A549 (cell line): Measurements from ENCODE around the gene ARIH1. TPM values are rescaled to one million over a fixed set of nuclear protein-coding genes. Genes with fewer than 3 reads are reported as not detected.

ENCODE experiments used
- ATAC-seq, 2 experiments: fragments of 200-7000 bp in 1 of 2; fragments of >200 bp in 1 of 2; cut with Nextera tagmentation in 1 of 2; cut with Tn5 transposase in 1 of 2; 3 replicates each; pipeline versions ENCODE4 v1.8.0 to v1.9.1; 2018 to 2020; ENCODE audit warnings: mild to moderate bottlenecking in 1 of 2, moderate library complexity in 1 of 2
- CTCF ChIA-PET: fragments of 300-600 bp; sonication (Branson Sonifier 250); formaldehyde crosslinking; extraction: SDS; loops from one replicate; lab custom pipeline; 2021; ENCODE audit warnings: antibody characterized with exemption, inconsistent platforms; lab: Yijun Ruan, JAX
- POLR2A ChIA-PET: fragments of 350-600 bp; formaldehyde crosslinking; extraction: SDS; loops from one replicate; lab custom pipeline; 2021; ENCODE audit warnings: antibody characterized with exemption, inconsistent platforms; lab: Yijun Ruan, JAX
- DNase-seq, 2 experiments: peaks; one replicate each; pipeline versions ENCODE4 v3.0.0 to v3.0.0-alpha.2; 2011 to 2016; ENCODE audit warnings: low read depth in 1 of 2, low spot score in 1 of 2
- FAIRE-seq: peaks from 2 replicates; lab custom pipeline; 2011; peaks lifted over from hg19 to GRCh38; lab: Jason Lieb, UNC
- H3K27ac ChIP-seq, 2 experiments: fragments of >200 bp; sonication (Bioruptor Twin); formaldehyde crosslinking; 3 replicates each; pipeline ENCODE4 v1.5.1; 2016 to 2017
- H3K4me1 ChIP-seq: fragments of >200 bp; sonication (Bioruptor Twin); formaldehyde crosslinking; 3 replicates; pipeline ENCODE4 v1.6.1; 2016
- H3K4me2 ChIP-seq: fragments of >200 bp; sonication (Bioruptor Twin); formaldehyde crosslinking; 3 replicates; pipeline ENCODE4 v1.6.1; 2016
- H3K4me3 ChIP-seq: fragments of >200 bp; sonication (Bioruptor Twin); formaldehyde crosslinking; 3 replicates; pipeline ENCODE4 v1.5.1; 2016
- H3K9me3 ChIP-seq: fragments of >200 bp; sonication (Bioruptor Twin); formaldehyde crosslinking; 3 replicates; pipeline ENCODE4 v1.6.1; 2016
- ATOH8 ChIP-seq: fragments of 250-450 bp; sonication (Bioruptor Pico); IDR thresholded peaks from 2 replicates; pipeline ENCODE4 v1.5.0; 2020; ENCODE audit warnings: low read depth, mild to moderate bottlenecking, moderate library complexity
- BHLHE40 ChIP-seq: IDR thresholded peaks from 2 replicates; pipeline ENCODE4 v1.6.1; 2012; ENCODE audit warnings: low read depth, low read length, inconsistent platforms
- CBX8 ChIP-seq: fragments of 200-600 bp; sonication (generic); IDR thresholded peaks from 2 replicates; pipeline ENCODE4 v1.6.1; 2016
- CEBPB ChIP-seq, 2 experiments: fragments of >200 bp in 1 of 2; sonication (Bioruptor Twin) in 1 of 2; formaldehyde crosslinking in 1 of 2; IDR thresholded peaks; 2 replicates each; pipeline ENCODE4 v1.6.1; 2012 to 2016
- CHD2 ChIP-seq: fragments of 150-350 bp; IDR thresholded peaks from 2 replicates; pipeline ENCODE4 v1.6.1; 2014; ENCODE audit warnings: low read length; ENCODE audit not compliant: partially characterized antibody
- CTCF ChIP-seq: fragments of >200 bp; sonication (Bioruptor Twin); formaldehyde crosslinking; IDR thresholded peaks from 3 replicates; pipeline ENCODE4 v1.5.1; 2016
- EHF ChIP-seq: fragments of 250-450 bp; sonication (Bioruptor Pico); IDR thresholded peaks from 2 replicates; pipeline ENCODE4 v1.5.0; 2020; ENCODE audit warnings: mild to moderate bottlenecking
- HDAC2 ChIP-seq: fragments of 200-600 bp; sonication (generic); IDR thresholded peaks from 2 replicates; pipeline ENCODE4 v1.6.1; 2016
- HMGXB4 ChIP-seq: fragments of 250-450 bp; sonication (Bioruptor Pico); IDR thresholded peaks from 2 replicates; pipeline ENCODE4 v1.5.0; 2021; ENCODE audit warnings: mild to moderate bottlenecking, moderate library complexity, borderline replicate concordance
- HOXB5 ChIP-seq: fragments of 250-450 bp; sonication (Bioruptor Pico); IDR thresholded peaks from 2 replicates; pipeline ENCODE4 v1.5.0; 2020; ENCODE audit warnings: mild to moderate bottlenecking, moderate library complexity
- JUN ChIP-seq, 2 experiments: fragments of >200 bp; sonication (Bioruptor Twin); formaldehyde crosslinking; IDR thresholded peaks; 2 replicates in 1 of 2; 3 replicates in 1 of 2; pipeline ENCODE4 v1.6.1; 2016 to 2017
- MAZ ChIP-seq: fragments of 150-350 bp; IDR thresholded peaks from 2 replicates; pipeline ENCODE4 v1.6.1; 2014; ENCODE audit warnings: antibody characterized with exemption, low read depth, low read length, borderline replicate concordance
- NPAS2 ChIP-seq: fragments of 250-450 bp; sonication (Bioruptor Pico); IDR thresholded peaks from 2 replicates; pipeline ENCODE4 v1.8.0; 2022; ENCODE audit warnings: mild to moderate bottlenecking, moderate library complexity, borderline replicate concordance
- PHF8 ChIP-seq: fragments of 200-600 bp; sonication (generic); IDR thresholded peaks from 2 replicates; pipeline ENCODE4 v1.6.1; 2016; ENCODE audit warnings: low read depth, mild to moderate bottlenecking, antibody characterized with exemption, moderate library complexity, borderline replicate concordance
- POLR2A ChIP-seq: IDR thresholded peaks from 2 replicates; pipeline ENCODE4 v1.6.1; 2012; ENCODE audit warnings: mild to moderate bottlenecking, low read length
- WGBS: methylation state at CpG from one replicate; pipeline ENCODE4 v1.1.6; 2017; ENCODE audit errors: missing lambda C conversion rate; 5-methylcytosine and 5-hydroxymethylcytosine counted together
- polyA plus RNA-seq, 4 experiments: library from polyadenylated mRNA; depleted of rRNA in 3 of 4; stranded (reverse); fragments of >200 nt; fragmentation: RNase III in 1 of 4; extraction: RNeasy Plus Mini Kit Qiagen cat#74134 plus additional on column Dnase treatment in 1 of 4; gene quantifications; 2 replicates in 3 of 4; 3 replicates in 1 of 4; pipeline ENCODE4 v1.2.3, GENCODE V29; 2011 to 2017
- TF ChIP-seq, protein P1 (sequence below): IDR thresholded peaks from 2 replicates; pipeline ENCODE4 v1.6.1; 2012

Gene ARIH1
- polyA plus RNA-seq, 2 of the 4 experiments (the other 2 are of a cell fraction), result 92.6 to 127 TPM

GRCh38 chr15:72463702-72464101 is 10.4 kb upstream of the ARIH1 start:
- TF ChIP-seq CBX8, result no peak
- peak; percentile 11; a peak in 1 of 4 replicates for TF ChIP-seq CEBPB (IDR thresholded peaks at IDR 0.05)
- TF ChIP-seq CHD2, result no peak
- TF ChIP-seq MAZ, result no peak
- TF ChIP-seq PHF8, result no peak
- TF ChIP-seq NPAS2 (CRISPR knock-in tag), result no peak
- no peak for TF ChIP-seq ATOH8
- H3K27ac ChIP-seq, result no peak overlapping the region
- H3K4me1 ChIP-seq, result no peaks in the 10 kb centered on the region
- CTCF ChIA-PET, result interaction anchor here (1.1 to 8.1 kb wide), 4 partner anchors 9 to 207 kb away, joined by 3 to 41 read pairs (median 12); partner anchors contain the start of gene ARIH1
- H3K4me3 ChIP-seq, result no peak overlapping the region
- DNase-seq (no peak), ATAC-seq (no peak), FAIRE-seq (no peak)
- POLR2A ChIA-PET, result no interaction called here
- H3K4me2 ChIP-seq, result no peak overlapping the region
- no peaks in the 10 kb centered on the region for H3K9me3 ChIP-seq
- 87% methylated on average over 2 of the region's 2 CpGs for WGBS

GRCh38 chr15:72464251-72464650 is 9.9 kb upstream of the ARIH1 start:
- ChIA-PET CTCF (interaction anchor here (0.7 to 8.1 kb wide), 5 partner anchors 9 to 505 kb away, joined by 3 to 41 read pairs (median 5); partner anchors contain the start of gene ARIH1), POLR2A (interaction anchor here (1.4 kb wide), 1 partner anchor 9 kb away, joined by 3 read pairs; no protein-coding TSS in a partner anchor)
- no peaks in the 10 kb centered on the region for H3K9me3 ChIP-seq
- TF ChIP-seq CHD2, result no peak
- H3K4me2 ChIP-seq, result no peak overlapping the region
- DNase-seq (no peak), ATAC-seq (no peak), FAIRE-seq (no peak)
- H3K27ac ChIP-seq, result no peak overlapping the region
- no peaks in the 10 kb centered on the region for H3K4me1 ChIP-seq
- no peak overlapping the region for H3K4me3 ChIP-seq
- 91% methylated on average over 7 of the region's 7 CpGs for WGBS

DNA sequence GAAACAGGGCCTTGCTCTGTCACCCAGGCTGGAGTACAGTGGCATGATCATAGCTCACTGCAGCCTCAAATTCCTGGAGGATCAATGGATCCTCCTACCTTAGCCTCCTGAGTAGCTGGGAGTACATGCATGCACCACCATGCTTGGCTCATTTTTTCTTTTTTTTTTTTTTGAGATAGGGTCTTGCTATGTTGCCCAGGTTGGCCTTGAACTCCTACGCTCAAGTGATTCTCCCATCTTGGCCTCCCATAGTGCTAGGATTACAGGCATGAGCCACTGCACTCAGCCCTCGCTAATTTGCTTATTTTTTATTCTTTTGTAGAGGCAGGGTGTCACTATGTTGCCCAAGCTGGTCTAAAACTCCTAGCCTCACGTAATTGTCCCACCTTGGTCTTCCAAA is 6.0 kb upstream of the ARIH1 start:
- CTCF ChIA-PET, result no interaction called here
- WGBS, result 85% methylated on average over 3 of the region's 3 CpGs

More for the DNA sequence above, 6.0 kb upstream of the ARIH1 start:
- FAIRE-seq, result no peak
- Histone ChIP-seq H3K4me1 (peaks cover 4% of the 10 kb centered on the region; the same call in 2 of the 3 replicates), H3K9me3 (no peaks in the 10 kb centered on the region), H3K4me3 (no peak overlapping the region), H3K27ac (no peak overlapping the region)
- POLR2A ChIA-PET, result interaction anchor here (0.6 to 0.7 kb wide), 2 partner anchors 9 to 24 kb away, joined by 3 to 6 read pairs; no protein-coding TSS in a partner anchor
- no peak for DNase-seq
- TF ChIP-seq HDAC2 (no peak), POLR2A (no peak), CTCF (no peak), HMGXB4 (CRISPR knock-in tag) (no peak), JUN (IDR thresholded peaks at IDR 0.05) (no peak), BHLHE40 (no peak), EHF (CRISPR knock-in tag) (no peak), HOXB5 (no peak)
- TF ChIP-seq, protein P1, sequence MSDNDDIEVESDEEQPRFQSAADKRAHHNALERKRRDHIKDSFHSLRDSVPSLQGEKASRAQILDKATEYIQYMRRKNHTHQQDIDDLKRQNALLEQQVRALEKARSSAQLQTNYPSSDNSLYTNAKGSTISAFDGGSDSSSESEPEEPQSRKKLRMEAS, result no peak
- TF ChIP-seq, all 56 proteins: peak for 0
- no peak for ATAC-seq
- H3K4me2 ChIP-seq, result no peak overlapping the region
